Measurements from ENCODE around the gene TTN. TPM values are rescaled to one million over a fixed set of nuclear protein-coding genes. Genes with fewer than 3 reads are reported as not detected.

The TTN gene
- total and polyA plus RNA-seq, 2 experiments from 2014 or later = 12.5 to 15.7 TPM

DNA sequence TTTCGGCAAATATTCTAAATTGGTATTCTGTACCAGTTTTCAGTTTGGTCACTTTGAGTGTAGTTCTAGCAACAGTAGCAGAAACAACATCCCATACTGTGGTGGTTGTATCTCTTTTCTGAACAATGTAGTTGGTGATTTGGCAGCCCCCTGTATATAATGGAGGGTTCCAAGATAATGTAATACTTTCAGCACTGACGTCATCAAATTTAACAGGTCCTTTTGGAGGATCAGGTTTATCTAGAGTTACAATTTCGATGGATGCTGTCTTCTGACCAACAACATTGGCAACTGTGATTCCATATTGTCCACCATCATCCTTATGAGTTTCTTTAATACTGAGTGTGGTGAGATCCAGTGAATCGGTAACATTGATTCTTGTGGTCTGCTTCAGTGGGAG is 239.0 kb downstream of the TTN start:
- H3K27me3 Mint-ChIP-seq (ENCODE audit: insufficient read depth, low read depth, poor library complexity) = no peaks in the 10 kb centered on the region
- no peak for DNase-seq (ENCODE audit: low spot score)
- H3K36me3 ChIP-seq (ENCODE audit: insufficient read depth) = peaks cover 8% of the 10 kb centered on the region; the same call in 1 of the 2 replicates
- H3F3A ChIP-seq (replicated peaks; ENCODE audit: low read depth) = no peaks in the 10 kb centered on the region
- peaks cover 32% of the 10 kb centered on the region for H3K9me2 ChIP-seq (ENCODE audit: insufficient read depth)
- no peak overlapping the region for H3K4me3 Mint-ChIP-seq
- no peaks in the 10 kb centered on the region for H3K4me1 Mint-ChIP-seq
- no peak overlapping the region for H3K4me3 ChIP-seq
- H3K27ac Mint-ChIP-seq = no peak overlapping the region
- no peaks in the 10 kb centered on the region for H3K27me3 ChIP-seq (ENCODE audit: insufficient read depth)
- peaks cover 94% of the 10 kb centered on the region for H3K36me3 Mint-ChIP-seq (ENCODE audit: low read depth)
- H4K20me1 ChIP-seq (replicated peaks; ENCODE audit: insufficient read depth) = no peaks in the 10 kb centered on the region
- TF ChIP-seq POLR2AphosphoS5 (IDR thresholded peaks at IDR 0.05; ENCODE audit: low read depth) (no peak), EZH2 (IDR thresholded peaks at IDR 0.05; ENCODE audit: low read depth, unreplicated experiment) (no peak), NANOG (IDR thresholded peaks at IDR 0.05; ENCODE audit: borderline replicate concordance) (no peak), JUNB (IDR thresholded peaks at IDR 0.05; ENCODE audit: unreplicated experiment) (no peak), STAT1 (IDR thresholded peaks at IDR 0.05; ENCODE audit: unreplicated experiment) (no peak), ZNF331 (CRISPR knock-in tag; IDR thresholded peaks at IDR 0.05; ENCODE audit: low read depth) (no peak), EZH2phosphoT487 (IDR thresholded peaks at IDR 0.05; ENCODE audit: unreplicated experiment) (no peak), ZNF114 (CRISPR knock-in tag; IDR thresholded peaks at IDR 0.05) (no peak), CREB1 (CRISPR knock-in tag; IDR thresholded peaks at IDR 0.05; ENCODE audit: low read depth) (no peak)
- TF ChIP-seq, protein P1, sequence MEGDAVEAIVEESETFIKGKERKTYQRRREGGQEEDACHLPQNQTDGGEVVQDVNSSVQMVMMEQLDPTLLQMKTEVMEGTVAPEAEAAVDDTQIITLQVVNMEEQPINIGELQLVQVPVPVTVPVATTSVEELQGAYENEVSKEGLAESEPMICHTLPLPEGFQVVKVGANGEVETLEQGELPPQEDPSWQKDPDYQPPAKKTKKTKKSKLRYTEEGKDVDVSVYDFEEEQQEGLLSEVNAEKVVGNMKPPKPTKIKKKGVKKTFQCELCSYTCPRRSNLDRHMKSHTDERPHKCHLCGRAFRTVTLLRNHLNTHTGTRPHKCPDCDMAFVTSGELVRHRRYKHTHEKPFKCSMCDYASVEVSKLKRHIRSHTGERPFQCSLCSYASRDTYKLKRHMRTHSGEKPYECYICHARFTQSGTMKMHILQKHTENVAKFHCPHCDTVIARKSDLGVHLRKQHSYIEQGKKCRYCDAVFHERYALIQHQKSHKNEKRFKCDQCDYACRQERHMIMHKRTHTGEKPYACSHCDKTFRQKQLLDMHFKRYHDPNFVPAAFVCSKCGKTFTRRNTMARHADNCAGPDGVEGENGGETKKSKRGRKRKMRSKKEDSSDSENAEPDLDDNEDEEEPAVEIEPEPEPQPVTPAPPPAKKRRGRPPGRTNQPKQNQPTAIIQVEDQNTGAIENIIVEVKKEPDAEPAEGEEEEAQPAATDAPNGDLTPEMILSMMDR (conservative IDR thresholded peaks at IDR 0.05; ENCODE audit: low read depth in 2 of 2) = no peak
- TF ChIP-seq, protein P2, sequence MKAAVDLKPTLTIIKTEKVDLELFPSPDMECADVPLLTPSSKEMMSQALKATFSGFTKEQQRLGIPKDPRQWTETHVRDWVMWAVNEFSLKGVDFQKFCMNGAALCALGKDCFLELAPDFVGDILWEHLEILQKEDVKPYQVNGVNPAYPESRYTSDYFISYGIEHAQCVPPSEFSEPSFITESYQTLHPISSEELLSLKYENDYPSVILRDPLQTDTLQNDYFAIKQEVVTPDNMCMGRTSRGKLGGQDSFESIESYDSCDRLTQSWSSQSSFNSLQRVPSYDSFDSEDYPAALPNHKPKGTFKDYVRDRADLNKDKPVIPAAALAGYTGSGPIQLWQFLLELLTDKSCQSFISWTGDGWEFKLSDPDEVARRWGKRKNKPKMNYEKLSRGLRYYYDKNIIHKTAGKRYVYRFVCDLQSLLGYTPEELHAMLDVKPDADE (IDR thresholded peaks at IDR 0.05) = no peak
- TF ChIP-seq, protein P3, sequence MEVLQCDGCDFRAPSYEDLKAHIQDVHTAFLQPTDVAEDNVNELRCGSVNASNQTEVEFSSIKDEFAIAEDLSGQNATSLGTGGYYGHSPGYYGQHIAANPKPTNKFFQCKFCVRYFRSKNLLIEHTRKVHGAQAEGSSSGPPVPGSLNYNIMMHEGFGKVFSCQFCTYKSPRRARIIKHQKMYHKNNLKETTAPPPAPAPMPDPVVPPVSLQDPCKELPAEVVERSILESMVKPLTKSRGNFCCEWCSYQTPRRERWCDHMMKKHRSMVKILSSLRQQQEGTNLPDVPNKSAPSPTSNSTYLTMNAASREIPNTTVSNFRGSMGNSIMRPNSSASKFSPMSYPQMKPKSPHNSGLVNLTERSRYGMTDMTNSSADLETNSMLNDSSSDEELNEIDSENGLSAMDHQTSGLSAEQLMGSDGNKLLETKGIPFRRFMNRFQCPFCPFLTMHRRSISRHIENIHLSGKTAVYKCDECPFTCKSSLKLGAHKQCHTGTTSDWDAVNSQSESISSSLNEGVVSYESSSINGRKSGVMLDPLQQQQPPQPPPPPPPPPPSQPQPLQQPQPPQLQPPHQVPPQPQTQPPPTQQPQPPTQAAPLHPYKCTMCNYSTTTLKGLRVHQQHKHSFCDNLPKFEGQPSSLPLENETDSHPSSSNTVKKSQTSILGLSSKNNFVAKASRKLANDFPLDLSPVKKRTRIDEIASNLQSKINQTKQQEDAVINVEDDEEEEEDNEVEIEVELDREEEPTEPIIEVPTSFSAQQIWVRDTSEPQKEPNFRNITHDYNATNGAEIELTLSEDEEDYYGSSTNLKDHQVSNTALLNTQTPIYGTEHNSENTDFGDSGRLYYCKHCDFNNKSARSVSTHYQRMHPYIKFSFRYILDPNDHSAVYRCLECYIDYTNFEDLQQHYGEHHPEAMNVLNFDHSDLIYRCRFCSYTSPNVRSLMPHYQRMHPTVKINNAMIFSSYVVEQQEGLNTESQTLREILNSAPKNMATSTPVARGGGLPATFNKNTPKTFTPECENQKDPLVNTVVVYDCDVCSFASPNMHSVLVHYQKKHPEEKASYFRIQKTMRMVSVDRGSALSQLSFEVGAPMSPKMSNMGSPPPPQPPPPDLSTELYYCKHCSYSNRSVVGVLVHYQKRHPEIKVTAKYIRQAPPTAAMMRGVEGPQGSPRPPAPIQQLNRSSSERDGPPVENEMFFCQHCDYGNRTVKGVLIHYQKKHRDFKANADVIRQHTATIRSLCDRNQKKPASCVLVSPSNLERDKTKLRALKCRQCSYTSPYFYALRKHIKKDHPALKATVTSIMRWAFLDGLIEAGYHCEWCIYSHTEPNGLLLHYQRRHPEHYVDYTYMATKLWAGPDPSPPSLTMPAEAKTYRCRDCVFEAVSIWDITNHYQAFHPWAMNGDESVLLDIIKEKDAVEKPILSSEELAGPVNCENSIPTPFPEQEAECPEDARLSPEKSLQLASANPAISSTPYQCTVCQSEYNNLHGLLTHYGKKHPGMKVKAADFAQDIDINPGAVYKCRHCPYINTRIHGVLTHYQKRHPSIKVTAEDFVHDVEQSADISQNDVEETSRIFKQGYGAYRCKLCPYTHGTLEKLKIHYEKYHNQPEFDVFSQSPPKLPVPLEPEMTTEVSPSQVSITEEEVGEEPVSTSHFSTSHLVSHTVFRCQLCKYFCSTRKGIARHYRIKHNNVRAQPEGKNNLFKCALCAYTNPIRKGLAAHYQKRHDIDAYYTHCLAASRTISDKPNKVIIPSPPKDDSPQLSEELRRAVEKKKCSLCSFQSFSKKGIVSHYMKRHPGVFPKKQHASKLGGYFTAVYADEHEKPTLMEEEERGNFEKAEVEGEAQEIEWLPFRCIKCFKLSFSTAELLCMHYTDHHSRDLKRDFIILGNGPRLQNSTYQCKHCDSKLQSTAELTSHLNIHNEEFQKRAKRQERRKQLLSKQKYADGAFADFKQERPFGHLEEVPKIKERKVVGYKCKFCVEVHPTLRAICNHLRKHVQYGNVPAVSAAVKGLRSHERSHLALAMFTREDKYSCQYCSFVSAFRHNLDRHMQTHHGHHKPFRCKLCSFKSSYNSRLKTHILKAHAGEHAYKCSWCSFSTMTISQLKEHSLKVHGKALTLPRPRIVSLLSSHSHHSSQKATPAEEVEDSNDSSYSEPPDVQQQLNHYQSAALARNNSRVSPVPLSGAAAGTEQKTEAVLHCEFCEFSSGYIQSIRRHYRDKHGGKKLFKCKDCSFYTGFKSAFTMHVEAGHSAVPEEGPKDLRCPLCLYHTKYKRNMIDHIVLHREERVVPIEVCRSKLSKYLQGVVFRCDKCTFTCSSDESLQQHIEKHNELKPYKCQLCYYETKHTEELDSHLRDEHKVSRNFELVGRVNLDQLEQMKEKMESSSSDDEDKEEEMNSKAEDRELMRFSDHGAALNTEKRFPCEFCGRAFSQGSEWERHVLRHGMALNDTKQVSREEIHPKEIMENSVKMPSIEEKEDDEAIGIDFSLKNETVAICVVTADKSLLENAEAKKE (CRISPR knock-in tag; IDR thresholded peaks at IDR 0.05) = no peak
- TF ChIP-seq, protein P4, sequence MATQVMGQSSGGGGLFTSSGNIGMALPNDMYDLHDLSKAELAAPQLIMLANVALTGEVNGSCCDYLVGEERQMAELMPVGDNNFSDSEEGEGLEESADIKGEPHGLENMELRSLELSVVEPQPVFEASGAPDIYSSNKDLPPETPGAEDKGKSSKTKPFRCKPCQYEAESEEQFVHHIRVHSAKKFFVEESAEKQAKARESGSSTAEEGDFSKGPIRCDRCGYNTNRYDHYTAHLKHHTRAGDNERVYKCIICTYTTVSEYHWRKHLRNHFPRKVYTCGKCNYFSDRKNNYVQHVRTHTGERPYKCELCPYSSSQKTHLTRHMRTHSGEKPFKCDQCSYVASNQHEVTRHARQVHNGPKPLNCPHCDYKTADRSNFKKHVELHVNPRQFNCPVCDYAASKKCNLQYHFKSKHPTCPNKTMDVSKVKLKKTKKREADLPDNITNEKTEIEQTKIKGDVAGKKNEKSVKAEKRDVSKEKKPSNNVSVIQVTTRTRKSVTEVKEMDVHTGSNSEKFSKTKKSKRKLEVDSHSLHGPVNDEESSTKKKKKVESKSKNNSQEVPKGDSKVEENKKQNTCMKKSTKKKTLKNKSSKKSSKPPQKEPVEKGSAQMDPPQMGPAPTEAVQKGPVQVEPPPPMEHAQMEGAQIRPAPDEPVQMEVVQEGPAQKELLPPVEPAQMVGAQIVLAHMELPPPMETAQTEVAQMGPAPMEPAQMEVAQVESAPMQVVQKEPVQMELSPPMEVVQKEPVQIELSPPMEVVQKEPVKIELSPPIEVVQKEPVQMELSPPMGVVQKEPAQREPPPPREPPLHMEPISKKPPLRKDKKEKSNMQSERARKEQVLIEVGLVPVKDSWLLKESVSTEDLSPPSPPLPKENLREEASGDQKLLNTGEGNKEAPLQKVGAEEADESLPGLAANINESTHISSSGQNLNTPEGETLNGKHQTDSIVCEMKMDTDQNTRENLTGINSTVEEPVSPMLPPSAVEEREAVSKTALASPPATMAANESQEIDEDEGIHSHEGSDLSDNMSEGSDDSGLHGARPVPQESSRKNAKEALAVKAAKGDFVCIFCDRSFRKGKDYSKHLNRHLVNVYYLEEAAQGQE (IDR thresholded peaks at IDR 0.05; ENCODE audit: unreplicated experiment) = no peak
- no peak overlapping the region for H2AFZ ChIP-seq
- peaks cover 7% of the 10 kb centered on the region; the same call in 1 of the 3 replicates for H3K9me3 Mint-ChIP-seq
- no peak for ATAC-seq
- no peak overlapping the region for H3K4me2 ChIP-seq
- H3K4me1 ChIP-seq (ENCODE audit: insufficient read depth) = no peaks in the 10 kb centered on the region
- no peaks in the 10 kb centered on the region for H3K79me2 ChIP-seq (replicated peaks; ENCODE audit: insufficient read depth)
- H3K27ac ChIP-seq (ENCODE audit: low read depth) = no peak overlapping the region
